Tibial nerve (tissue), 4 donors: ENCODE results near the gene PTX4. TPM values are rescaled to one million over a fixed set of nuclear protein-coding genes. Genes with fewer than 3 reads are reported as not detected.
"Not testable (repeated sequence)": the region's sequence is repeated elsewhere in the genome, so short reads cannot be mapped to it uniquely, and the experiment has no call there.

ENCODE experiments used
- DNase-seq, 2 donors: peaks; one replicate each; pipeline ENCODE4 v3.0.0-alpha.2; 2019; ENCODE audit warnings: low spot score in 2 of 2
- H3K27ac ChIP-seq, 4 donors: fragments of 200-600 bp; sonication (generic) in 3 of 4; one replicate each; pipeline ENCODE4 v1.5.1; 2017 to 2019; ENCODE audit warnings: mild to moderate bottlenecking in 1 of 4
- H3K27me3 ChIP-seq, 2 donors: fragments of 200-600 bp; sonication (generic) in 1 of 2; one replicate each; pipeline versions ENCODE4 v1.5.1 to v1.6.0; 2017 to 2019
- H3K36me3 ChIP-seq, 3 donors: fragments of 200-600 bp; sonication (generic); one replicate each; pipeline ENCODE4 v1.5.1; 2018 to 2019
- H3K4me1 ChIP-seq, 4 donors: fragments of 200-600 bp; sonication (generic) in 3 of 4; one replicate each; pipeline ENCODE4 v1.5.1; 2017 to 2019
- H3K4me3 ChIP-seq, 4 donors: fragments of 200-600 bp; sonication (generic) in 3 of 4; one replicate each; pipeline ENCODE4 v1.5.1; 2017 to 2019; ENCODE audit warnings: mild to moderate bottlenecking in 1 of 4, moderate library complexity in 1 of 4
- H3K9me3 ChIP-seq, 4 donors: fragments of 200-600 bp; sonication (generic) in 3 of 4; one replicate each; pipeline ENCODE4 v1.5.1; 2017 to 2019
- CTCF ChIP-seq, 5 experiments: fragments of 200-600 bp in 3 of 5; fragments of 450-650 bp in 2 of 5; sonication (generic) in 3 of 5; IDR thresholded peaks; one replicate each; pipeline ENCODE4 v1.5.1; 2016 to 2019; ENCODE audit warnings: antibody characterized with exemption in 5 of 5, mild to moderate bottlenecking in 3 of 5, moderate library complexity in 2 of 5
- EP300 ChIP-seq, 2 donors: sonication (generic); formaldehyde crosslinking; IDR thresholded peaks; one replicate each; pipeline ENCODE4 v1.6.1; 2017; ENCODE audit warnings: antibody characterized with exemption in 2 of 2, mild to moderate bottlenecking in 1 of 2
- POLR2A ChIP-seq, 2 donors: fragments of 450-650 bp; IDR thresholded peaks; one replicate each; pipeline ENCODE4 v1.6.1; 2017; ENCODE audit warnings: antibody characterized with exemption in 2 of 2, mild to moderate bottlenecking in 2 of 2, moderate library complexity in 2 of 2
- WGBS, 2 donors: methylation state at CpG; one replicate each; pipeline ENCODE4 v1.1.5; 2018; 5-methylcytosine and 5-hydroxymethylcytosine counted together
- total RNA-seq, 4 donors: library from RNA; depleted of rRNA; stranded (reverse); fragments of >200 nt; gene quantifications; one replicate each; pipeline ENCODE4 v1.1.0, GENCODE V29; 2016

Gene PTX4
- total RNA-seq, 4 donors from 2014 or later: not detected

- no peak for DNase-seq
- peaks cover 0 to 47% (median 8%) of the 10 kb centered on the region in 4 donors for H3K4me1 ChIP-seq
- no peak for TF ChIP-seq CTCF (IDR thresholded peaks at IDR 0.05)
- no peak for TF ChIP-seq EP300 (IDR thresholded peaks at IDR 0.05)
- TF ChIP-seq POLR2A (IDR thresholded peaks at IDR 0.05): no peak
- WGBS, 2 donors: 72 to 73% methylated on average over 20 of the region's 20 CpGs
- H3K9me3 ChIP-seq: no peaks in the 10 kb centered on the region
- H3K4me3 ChIP-seq: no peak overlapping the region
- H3K27me3 ChIP-seq: no peaks in the 10 kb centered on the region
- no peak overlapping the region for H3K27ac ChIP-seq
- H3K36me3 ChIP-seq: peaks cover 0 to 18% (median 0%) of the 10 kb centered on the region in 3 donors
Measured at GRCh38 chr16:1469693-1470201, 19.0 kb downstream of the PTX4 start.

- H3K27ac ChIP-seq, DNase-seq, H3K4me3 ChIP-seq, H3K9me3 ChIP-seq, H3K27me3 ChIP-seq: not testable (repeated sequence)
- WGBS, 2 donors: 65 to 69% methylated on average over 5 of the region's 5 CpGs
- peaks cover 0 to 43% (median 8%) of the 10 kb centered on the region in 4 donors for H3K4me1 ChIP-seq
- H3K36me3 ChIP-seq: peaks cover 0 to 24% (median 0%) of the 10 kb centered on the region in 3 donors
Measured at GRCh38 chr16:1469141-1469540, 19.6 kb downstream of the PTX4 start.

- TF ChIP-seq CTCF (IDR thresholded peaks at IDR 0.05) (no peak), EP300 (IDR thresholded peaks at IDR 0.05) (no peak)
- Histone ChIP-seq H3K4me3 (no peak overlapping the region), H3K4me1 (peaks cover 0 to 36% (median under 1%) of the 10 kb centered on the region in 4 donors), H3K27ac (no peak overlapping the region), H3K36me3 (peaks cover 0 to 31% (median 0%) of the 10 kb centered on the region in 3 donors), H3K27me3 (no peaks in the 10 kb centered on the region), H3K9me3 (no peaks in the 10 kb centered on the region)
- WGBS, 2 donors: 76 to 78% methylated on average over 22 of the region's 22 CpGs
- DNase-seq: no peak
Measured at GRCh38 chr16:1468426-1468810, 20.3 kb downstream of the PTX4 start.

- WGBS, 2 donors: 80 to 85% methylated on average over 13 of the region's 14 CpGs
- Histone ChIP-seq H3K27ac (no peak overlapping the region), H3K27me3 (no peaks in the 10 kb centered on the region), H3K9me3 (no peaks in the 10 kb centered on the region), H3K4me3 (no peak overlapping the region), H3K4me1 (peaks cover 0 to 25% (median 0%) of the 10 kb centered on the region in 4 donors), H3K36me3 (peaks cover 0 to 41% (median 0%) of the 10 kb centered on the region in 3 donors)
- no peak for DNase-seq
- TF ChIP-seq CTCF (IDR thresholded peaks at IDR 0.05): no peak
- TF ChIP-seq EP300 (IDR thresholded peaks at IDR 0.05): no peak
- no peak for TF ChIP-seq POLR2A (IDR thresholded peaks at IDR 0.05)
Measured at GRCh38 chr16:1466968-1467521, 21.7 kb downstream of the PTX4 start.

GRCh38 chr16:1466054-1466453, 22.7 kb downstream of the PTX4 start:
- WGBS, 2 donors: 90 to 91% methylated on average over 24 of the region's 24 CpGs
- TF ChIP-seq CTCF (IDR thresholded peaks at IDR 0.05): no peak
- no peak for TF ChIP-seq POLR2A (IDR thresholded peaks at IDR 0.05)
- TF ChIP-seq EP300 (IDR thresholded peaks at IDR 0.05): no peak
- no peaks in the 10 kb centered on the region for H3K9me3 ChIP-seq
- H3K27ac ChIP-seq: no peak overlapping the region
- H3K4me1 ChIP-seq: peaks cover 0 to 15% (median 0%) of the 10 kb centered on the region in 4 donors
- no peak for DNase-seq
- peaks cover 0 to 45% (median 0%) of the 10 kb centered on the region in 3 donors for H3K36me3 ChIP-seq
- no peaks in the 10 kb centered on the region for H3K27me3 ChIP-seq
- H3K4me3 ChIP-seq: no peak overlapping the region
